PC-9 (cell line): ENCODE data around the gene PRM2.

Experiments used
- CTCF ChIP-seq: fragments of 200-600 bp; sonication (generic); conservative IDR thresholded peaks from 2 replicates; pipeline ENCODE4 v1.6.1; 2017; ENCODE audit warnings: mixed run types, antibody characterized with exemption, mild to moderate bottlenecking, moderate library complexity
- EZH2 ChIP-seq: fragments of 200-600 bp; sonication (generic); IDR thresholded peaks from 2 replicates; pipeline ENCODE4 v1.8.0; 2017; ENCODE audit warnings: antibody characterized with exemption, low read depth

- no peak for TF ChIP-seq CTCF
- TF ChIP-seq EZH2 = no peak
Observed at GRCh38 chr16:11235703-11235991, 40.6 kb downstream of the PRM2 start.
